LNCAP (cell line): ENCODE data around the gene ZSCAN16.

Experiments used
- CTCF ChIP-seq: fragments of 450-650 bp; IDR thresholded peaks from 2 replicates; pipeline ENCODE4 v1.5.1; 2017; ENCODE audit warnings: mild to moderate bottlenecking

ZSCAN16 gene

GRCh38 chr6:28152531-28152930 is 28.1 kb downstream of the ZSCAN16 start:
- no peak for TF ChIP-seq CTCF

- no peak for TF ChIP-seq CTCF
These were observed 29.1 kb downstream of the ZSCAN16 start for GRCh38 chr6:28153546-28153945.

- no peak for TF ChIP-seq CTCF
These were observed 29.9 kb downstream of the ZSCAN16 start for GRCh38 chr6:28154357-28154756.

GRCh38 chr6:28158318-28158717 is 33.9 kb downstream of the ZSCAN16 start:
- no peak for TF ChIP-seq CTCF

GRCh38 chr6:28159029-28159607 is 34.7 kb downstream of the ZSCAN16 start:
- no peak for TF ChIP-seq CTCF

- no peak for TF ChIP-seq CTCF
These were observed 35.8 kb downstream of the ZSCAN16 start for GRCh38 chr6:28160233-28160632.

- TF ChIP-seq CTCF, result no peak
These were observed 37.1 kb downstream of the ZSCAN16 start for GRCh38 chr6:28161410-28162079.
